ENCODE measurements around the gene FAM98B. TPM values are rescaled to one million over a fixed set of nuclear protein-coding genes. Genes with fewer than 3 reads are reported as not detected.
A peak's percentile ranks its signal among the peaks of the same experiment; 100 is the strongest.

The FAM98B gene
- total RNA-seq, 3 donors from 2014 or later (not counting 1 experiment from before 2014, with no cell fraction given): 27.5 to 34.0 (median 29.0) TPM

DNA sequence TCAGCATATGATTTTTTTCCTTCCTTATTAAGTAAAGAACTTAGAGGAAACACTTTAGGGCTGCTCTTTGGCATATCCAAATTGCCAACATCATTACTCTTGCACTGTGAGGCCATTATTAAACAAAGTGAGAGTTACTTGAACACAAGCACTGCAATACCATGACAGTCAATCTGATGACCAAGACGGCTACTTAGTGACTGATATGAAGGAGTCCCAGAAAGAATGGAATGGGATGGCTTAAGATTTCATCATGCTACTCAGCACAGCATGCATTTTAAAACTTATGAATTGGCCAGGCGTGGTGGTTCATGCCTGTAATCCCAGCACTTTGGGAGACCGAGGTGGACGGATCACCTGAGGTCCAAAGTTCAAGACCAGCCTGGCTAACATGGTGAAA is 55.2 kb downstream of the FAM98B start:
- Mint-ChIP-seq H3K27ac (peak overlapping the region; percentile 40 to 70), H3K4me3 (no peak overlapping the region), H3K9me3 (no peaks in the 10 kb centered on the region), H3K4me1 (peaks cover 7% of the 10 kb centered on the region in 2 donors), H3K27me3 (ENCODE audit: low read depth in 2 of 2) (no peaks in the 10 kb centered on the region), H3K36me3 (peaks cover 24% of the 10 kb centered on the region)
- DNase-seq (no peak), ATAC-seq (no peak)
- Histone ChIP-seq H3K9me3 (ENCODE audit: control insufficient read depth, insufficient read depth, low read length) (no peaks in the 10 kb centered on the region), H3K36me3 (ENCODE audit: control insufficient read depth, insufficient read depth, low read length) (peaks cover 94% of the 10 kb centered on the region), H3K27me3 (ENCODE audit: control insufficient read depth, insufficient read depth, low read length) (no peaks in the 10 kb centered on the region), H3K4me3 (ENCODE audit: low read length) (no peak overlapping the region), H3K27ac (ENCODE audit: low read length) (no peak overlapping the region), H3K4me1 (ENCODE audit: control insufficient read depth, insufficient read depth, low read length) (no peaks in the 10 kb centered on the region)
- TF ChIP-seq, protein P1, sequence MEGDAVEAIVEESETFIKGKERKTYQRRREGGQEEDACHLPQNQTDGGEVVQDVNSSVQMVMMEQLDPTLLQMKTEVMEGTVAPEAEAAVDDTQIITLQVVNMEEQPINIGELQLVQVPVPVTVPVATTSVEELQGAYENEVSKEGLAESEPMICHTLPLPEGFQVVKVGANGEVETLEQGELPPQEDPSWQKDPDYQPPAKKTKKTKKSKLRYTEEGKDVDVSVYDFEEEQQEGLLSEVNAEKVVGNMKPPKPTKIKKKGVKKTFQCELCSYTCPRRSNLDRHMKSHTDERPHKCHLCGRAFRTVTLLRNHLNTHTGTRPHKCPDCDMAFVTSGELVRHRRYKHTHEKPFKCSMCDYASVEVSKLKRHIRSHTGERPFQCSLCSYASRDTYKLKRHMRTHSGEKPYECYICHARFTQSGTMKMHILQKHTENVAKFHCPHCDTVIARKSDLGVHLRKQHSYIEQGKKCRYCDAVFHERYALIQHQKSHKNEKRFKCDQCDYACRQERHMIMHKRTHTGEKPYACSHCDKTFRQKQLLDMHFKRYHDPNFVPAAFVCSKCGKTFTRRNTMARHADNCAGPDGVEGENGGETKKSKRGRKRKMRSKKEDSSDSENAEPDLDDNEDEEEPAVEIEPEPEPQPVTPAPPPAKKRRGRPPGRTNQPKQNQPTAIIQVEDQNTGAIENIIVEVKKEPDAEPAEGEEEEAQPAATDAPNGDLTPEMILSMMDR (IDR thresholded peaks at IDR 0.05): no peak
- intact Hi-C loops (cut with micrococcal nuclease): no loop called here
- 88% methylated on average over 4 of the region's 4 CpGs for WGBS (ENCODE audit: insufficient coverage)

DNA sequence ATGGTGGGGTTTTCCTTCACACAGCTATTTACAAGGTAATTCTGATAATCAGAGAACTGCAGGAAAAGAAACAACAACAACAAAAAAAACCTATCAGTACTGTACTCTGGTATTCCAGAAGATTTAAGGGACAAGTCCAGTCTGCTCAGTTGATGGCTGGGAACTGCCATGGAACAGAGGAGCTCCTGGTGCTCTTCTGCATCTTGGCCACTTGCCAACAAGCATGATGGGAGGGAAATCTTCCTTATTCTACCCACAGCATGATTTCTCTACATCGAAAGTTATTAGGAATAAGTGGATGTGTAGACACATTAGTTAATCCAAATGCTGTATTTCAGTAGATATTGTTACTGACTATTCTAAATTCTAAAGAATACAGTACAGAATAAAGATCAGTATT is 59.0 kb downstream of the FAM98B start:
- no peaks in the 10 kb centered on the region for H3K9me3 ChIP-seq (ENCODE audit: control insufficient read depth, insufficient read depth, low read length)
- H3K4me3 Mint-ChIP-seq: no peak overlapping the region
- H3K36me3 ChIP-seq (ENCODE audit: control insufficient read depth, insufficient read depth, low read length): peaks cover 94% of the 10 kb centered on the region
- H3K36me3 Mint-ChIP-seq: peaks cover 28% of the 10 kb centered on the region
- peaks cover 7% of the 10 kb centered on the region for H3K4me1 ChIP-seq (ENCODE audit: control insufficient read depth, insufficient read depth, low read length)
- ATAC-seq: no peak
- WGBS (ENCODE audit: insufficient coverage): no CpG with 5 or more reads among the region's 1 CpG
- TF ChIP-seq, protein P1 (IDR thresholded peaks at IDR 0.05): no peak
- intact Hi-C loops (cut with micrococcal nuclease): no loop called here
- no peaks in the 10 kb centered on the region for H3K9me3 Mint-ChIP-seq
- no peaks in the 10 kb centered on the region for H3K27me3 Mint-ChIP-seq (ENCODE audit: low read depth in 2 of 2)
- H3K4me3 ChIP-seq (ENCODE audit: low read length): no peak overlapping the region
- H3K27me3 ChIP-seq (ENCODE audit: control insufficient read depth, insufficient read depth, low read length): no peaks in the 10 kb centered on the region
- no peak overlapping the region for H3K27ac ChIP-seq (ENCODE audit: low read length)
- DNase-seq: no peak
- peak overlapping the region in 1 of 2 donors; percentile 70 for H3K27ac Mint-ChIP-seq
- H3K4me1 Mint-ChIP-seq: peaks cover 29 to 31% of the 10 kb centered on the region in 2 donors

- H3K4me3 ChIP-seq (ENCODE audit: low read length): no peak overlapping the region
- TF ChIP-seq, protein P1 (IDR thresholded peaks at IDR 0.05): no peak
- Mint-ChIP-seq H3K36me3 (peaks cover 28% of the 10 kb centered on the region), H3K9me3 (no peaks in the 10 kb centered on the region), H3K27me3 (ENCODE audit: low read depth in 2 of 2) (no peaks in the 10 kb centered on the region), H3K27ac (peak overlapping the region; percentile 70 to 80), H3K4me3 (no peak overlapping the region), H3K4me1 (peaks cover 29 to 38% of the 10 kb centered on the region in 2 donors)
- H3K36me3 ChIP-seq (ENCODE audit: control insufficient read depth, insufficient read depth, low read length): peaks cover 97% of the 10 kb centered on the region
- DNase-seq (no peak), ATAC-seq (peak in 1 of 3 donors; percentile 54)
- H3K9me3 ChIP-seq (ENCODE audit: control insufficient read depth, insufficient read depth, low read length): no peaks in the 10 kb centered on the region
- WGBS (ENCODE audit: insufficient coverage): 31% methylated on average over 2 of the region's 2 CpGs
- peaks cover 7% of the 10 kb centered on the region for H3K4me1 ChIP-seq (ENCODE audit: control insufficient read depth, insufficient read depth, low read length)
- H3K27me3 ChIP-seq (ENCODE audit: control insufficient read depth, insufficient read depth, low read length): no peaks in the 10 kb centered on the region
- no peak overlapping the region for H3K27ac ChIP-seq (ENCODE audit: low read length)
- intact Hi-C loops (cut with micrococcal nuclease): no loop called here
Measured at GRCh38 chr15:38514601-38515000, 60.7 kb downstream of the FAM98B start.

DNA sequence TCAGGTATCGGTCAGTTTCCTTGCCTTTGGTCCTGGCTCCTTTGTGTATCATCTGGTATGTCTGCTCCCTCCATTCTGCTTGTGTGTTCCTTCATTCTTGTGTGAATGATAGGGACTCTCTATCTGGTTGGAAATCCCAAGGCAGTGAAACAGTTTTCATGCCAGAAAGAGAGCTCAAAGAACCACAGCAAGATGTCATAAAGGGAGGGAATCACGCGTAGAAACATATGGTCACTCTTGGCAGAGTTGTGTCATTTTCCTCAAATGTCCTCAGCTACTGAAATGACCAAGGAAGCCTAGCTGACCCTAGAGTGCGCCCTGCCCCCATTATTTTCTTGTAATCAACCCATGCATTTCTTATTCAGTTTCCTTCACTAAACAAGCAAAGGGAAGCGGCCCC is 62.7 kb downstream of the FAM98B start:
- DNase-seq (no peak), ATAC-seq (no peak)
- Mint-ChIP-seq H3K27ac (peak overlapping the region; percentile 58 to 70), H3K4me3 (no peak overlapping the region), H3K36me3 (peaks cover 21% of the 10 kb centered on the region), H3K27me3 (ENCODE audit: low read depth in 2 of 2) (no peaks in the 10 kb centered on the region), H3K9me3 (no peaks in the 10 kb centered on the region), H3K4me1 (peaks cover 38 to 44% of the 10 kb centered on the region in 2 donors)
- TF ChIP-seq, protein P1 (IDR thresholded peaks at IDR 0.05): no peak
- Histone ChIP-seq H3K36me3 (ENCODE audit: control insufficient read depth, insufficient read depth, low read length) (peaks cover 80% of the 10 kb centered on the region), H3K27me3 (ENCODE audit: control insufficient read depth, insufficient read depth, low read length) (no peaks in the 10 kb centered on the region), H3K4me3 (ENCODE audit: low read length) (no peak overlapping the region), H3K4me1 (ENCODE audit: control insufficient read depth, insufficient read depth, low read length) (peaks cover 7% of the 10 kb centered on the region), H3K27ac (ENCODE audit: low read length) (no peak overlapping the region), H3K9me3 (ENCODE audit: control insufficient read depth, insufficient read depth, low read length) (no peaks in the 10 kb centered on the region)
- 100% methylated on average over 5 of the region's 5 CpGs for WGBS (ENCODE audit: insufficient coverage)
- intact Hi-C loops (cut with micrococcal nuclease): no loop called here

All from natural killer cell (primary cell).